ENCODE results near the gene TFEB. TPM values are rescaled to one million over a fixed set of nuclear protein-coding genes. Genes with fewer than 3 reads are reported as not detected.

Gene TFEB
- total and polyA plus RNA-seq, 10 of the 15 experiments (the other 5 are each of a cell fraction or from before 2014, with no cell fraction given), result 0.84 to 108 (median 60.8) TPM

DNA sequence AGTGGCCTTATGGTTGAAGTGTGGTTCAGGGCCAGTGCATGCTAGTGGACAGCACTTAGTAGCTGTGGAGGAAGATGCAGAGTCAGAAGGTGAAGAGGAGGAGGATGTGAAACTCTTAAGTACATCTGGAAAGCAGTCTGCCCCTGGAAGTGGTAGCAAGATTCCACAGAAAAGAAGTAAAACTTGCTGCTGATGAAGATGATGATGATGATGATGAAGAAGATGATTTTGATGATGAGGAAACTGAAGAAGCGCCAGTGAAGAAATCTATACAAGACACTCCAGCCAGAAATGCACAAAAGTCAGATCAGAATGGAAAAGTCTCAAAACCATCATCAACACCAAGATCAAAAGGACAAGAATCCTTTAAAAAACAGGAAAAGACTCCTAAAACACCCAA is 68.2 kb downstream of the TFEB start (continued):
- TF ChIP-seq RFX5 (IDR thresholded peaks at IDR 0.05; ENCODE audit: low read depth, low read length) (no peak), JUND (IDR thresholded peaks at IDR 0.05; ENCODE audit: low read depth, low read length) (no peak), MTA3 (IDR thresholded peaks at IDR 0.05; ENCODE audit: borderline replicate concordance, low read length) (no peak)

- TF ChIP-seq ZNF384 (IDR thresholded peaks at IDR 0.05; ENCODE audit: borderline replicate concordance, low read depth, low read length), result no peak
- TF ChIP-seq, protein P1, sequence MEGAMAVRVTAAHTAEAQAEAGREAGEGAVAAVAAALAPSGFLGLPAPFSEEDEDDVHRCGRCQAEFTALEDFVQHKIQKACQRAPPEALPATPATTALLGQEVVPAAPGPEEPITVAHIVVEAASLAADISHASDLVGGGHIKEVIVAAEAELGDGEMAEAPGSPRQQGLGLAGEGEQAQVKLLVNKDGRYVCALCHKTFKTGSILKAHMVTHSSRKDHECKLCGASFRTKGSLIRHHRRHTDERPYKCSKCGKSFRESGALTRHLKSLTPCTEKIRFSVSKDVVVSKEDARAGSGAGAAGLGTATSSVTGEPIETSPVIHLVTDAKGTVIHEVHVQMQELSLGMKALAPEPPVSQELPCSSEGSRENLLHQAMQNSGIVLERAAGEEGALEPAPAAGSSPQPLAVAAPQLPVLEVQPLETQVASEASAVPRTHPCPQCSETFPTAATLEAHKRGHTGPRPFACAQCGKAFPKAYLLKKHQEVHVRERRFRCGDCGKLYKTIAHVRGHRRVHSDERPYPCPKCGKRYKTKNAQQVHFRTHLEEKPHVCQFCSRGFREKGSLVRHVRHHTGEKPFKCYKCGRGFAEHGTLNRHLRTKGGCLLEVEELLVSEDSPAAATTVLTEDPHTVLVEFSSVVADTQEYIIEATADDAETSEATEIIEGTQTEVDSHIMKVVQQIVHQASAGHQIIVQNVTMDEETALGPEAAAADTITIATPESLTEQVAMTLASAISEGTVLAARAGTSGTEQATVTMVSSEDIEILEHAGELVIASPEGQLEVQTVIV (IDR thresholded peaks at IDR 0.05; ENCODE audit: borderline replicate concordance, partially characterized antibody), result no peak
- no peak for TF ChIP-seq SUZ12 (IDR thresholded peaks at IDR 0.05; ENCODE audit: unreplicated experiment)
- no peak for TF ChIP-seq ZSCAN29 (IDR thresholded peaks at IDR 0.05)
- TF ChIP-seq USF1 (IDR thresholded peaks at IDR 0.05; ENCODE audit: borderline replicate concordance, extremely low read length, insufficient read depth, low read depth, low read length), result no peak
- TF ChIP-seq MTA2 (IDR thresholded peaks at IDR 0.05; ENCODE audit: low read depth), result no peak
- TF ChIP-seq BRCA1 (IDR thresholded peaks at IDR 0.05; ENCODE audit: low read depth, low read length), result no peak
- no peak for TF ChIP-seq MTA3 (IDR thresholded peaks at IDR 0.05; ENCODE audit: borderline replicate concordance, low read length)
- TF ChIP-seq CBFB (IDR thresholded peaks at IDR 0.05; ENCODE audit: low read depth), result no peak
- no peak for TF ChIP-seq SKIL (IDR thresholded peaks at IDR 0.05; ENCODE audit: low read depth, poor library complexity, severe bottlenecking)
- TF ChIP-seq TAF1 (IDR thresholded peaks at IDR 0.05; ENCODE audit: borderline replicate concordance, low read depth, low read length), result no peak
- TF ChIP-seq, protein P2, sequence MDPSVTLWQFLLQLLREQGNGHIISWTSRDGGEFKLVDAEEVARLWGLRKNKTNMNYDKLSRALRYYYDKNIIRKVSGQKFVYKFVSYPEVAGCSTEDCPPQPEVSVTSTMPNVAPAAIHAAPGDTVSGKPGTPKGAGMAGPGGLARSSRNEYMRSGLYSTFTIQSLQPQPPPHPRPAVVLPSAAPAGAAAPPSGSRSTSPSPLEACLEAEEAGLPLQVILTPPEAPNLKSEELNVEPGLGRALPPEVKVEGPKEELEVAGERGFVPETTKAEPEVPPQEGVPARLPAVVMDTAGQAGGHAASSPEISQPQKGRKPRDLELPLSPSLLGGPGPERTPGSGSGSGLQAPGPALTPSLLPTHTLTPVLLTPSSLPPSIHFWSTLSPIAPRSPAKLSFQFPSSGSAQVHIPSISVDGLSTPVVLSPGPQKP (IDR thresholded peaks at IDR 0.05; ENCODE audit: low read depth, low read length), result no peak
- TF ChIP-seq EGR1 (IDR thresholded peaks at IDR 0.05; ENCODE audit: borderline replicate concordance in 1 of 2, low read depth in 2 of 2, low read length in 2 of 2), result no peak
- no peak for TF ChIP-seq RAD51 (IDR thresholded peaks at IDR 0.05)
- RAD21 ChIA-PET (ENCODE audit: unreplicated experiment), result interaction anchor here (1.2 kb wide), 1 partner anchor 62 kb away, joined by 3 read pairs; no protein-coding TSS in a partner anchor
These were observed 71.1 kb downstream of the TFEB start for GRCh38 chr6:41664271-41664670.

More at GRCh38 chr6:41664271-41664670, 71.1 kb downstream of the TFEB start:
- Histone ChIP-seq H3K9me3 (replicated peaks; ENCODE audit: control insufficient read depth, insufficient read depth, low read length) (no peaks in the 10 kb centered on the region), H3K4me2 (ENCODE audit: control insufficient read depth, insufficient read depth) (no peak overlapping the region), H2AFZ (ENCODE audit: control insufficient read depth, low read depth, low read length) (no peak overlapping the region), H3K4me3 (no peak overlapping the region), H3K9ac (ENCODE audit: control insufficient read depth, insufficient read depth, low read length) (no peak overlapping the region), H4K20me1 (ENCODE audit: control insufficient read depth, insufficient read depth) (no peaks in the 10 kb centered on the region), H3K27me3 (replicated peaks in 1 of 2; ENCODE audit: control insufficient read depth in 2 of 2, insufficient read depth in 2 of 2, low read length in 1 of 2) (peaks cover 3 to 5% of the 10 kb centered on the region in 2 experiments; a peak in 3 of 4 replicates), H3K79me2 (ENCODE audit: control insufficient read depth, insufficient read depth, low read length) (no peaks in the 10 kb centered on the region), H3K27ac (ENCODE audit: control insufficient read depth, insufficient read depth) (no peak overlapping the region), H3K36me3 (ENCODE audit: control insufficient read depth in 2 of 2, insufficient read depth in 2 of 2, low read length in 1 of 2) (no peaks in the 10 kb centered on the region), H3K4me1 (ENCODE audit: control insufficient read depth, insufficient read depth, low read length) (no peaks in the 10 kb centered on the region)
- 51% methylated on average over 5 of the region's 5 CpGs for WGBS (ENCODE audit: insufficient coverage, insufficient replicate concordance, low lambda C conversion rate, missing lambda C conversion rate)
- no peak for FAIRE-seq
- SMC1A ChIA-PET (ENCODE audit: uncharacterized antibody, unreplicated experiment), result no interaction called here
- no TSS peak for BruUV-seq (replicated peaks)
- ATAC-seq, result no peak
- intact Hi-C loops (cut with micrococcal nuclease; ENCODE audit: unreplicated experiment), result no loop called here
- no peak for DNase-seq (ENCODE audit: low read depth, low spot score)
- CTCF ChIA-PET, result no interaction called here
- POLR2A ChIA-PET, result no interaction called here
- in situ Hi-C loops (cut with MboI), result no loop called here

All from GM12878 (cell line).